Thoracic aorta endothelial cell (primary cell): ENCODE measurements around the gene TMEM115. TPM values are rescaled to one million over a fixed set of nuclear protein-coding genes. Genes with fewer than 3 reads are reported as not detected.

ENCODE experiments used
- total RNA-seq: library from RNA; depleted of rRNA; stranded (reverse); fragments of >200 nt; gene quantifications from 2 replicates; pipeline ENCODE4 v1.2.3, GENCODE V29; 2012

TMEM115 gene
- total RNA-seq, result 42.3 and 46.7 TPM in 2 replicates

GRCh38 chr3:50358911-50359759, at the start of gene TMEM115:
TSS of gene TMEM115 (minus strand) at chr3:50359521. CDS start at chr3:50359063, 458 bp downstream.

GRCh38 chr3:50350527-50351322, 8.6 kb downstream of the TMEM115 start, which contains the start of the genes CYB561D2 and NPRL2:
TSS of gene CYB561D2 (plus strand) at chr3:50350862. CDS start at chr3:50351434, 572 bp downstream.
TSS of gene NPRL2 (minus strand) at chr3:50350775. CDS start at chr3:50350652, 123 bp downstream.

GRCh38 chr3:50345586-50346234, 13.6 kb downstream of the TMEM115 start, which contains the start of gene ZMYND10:
TSS of gene ZMYND10 (minus strand) at chr3:50345732. CDS start at chr3:50345579, 153 bp downstream.

GRCh38 chr3:50340448-50341329, 18.6 kb downstream of the TMEM115 start, which contains the start of gene RASSF1:
TSS of gene RASSF1 (minus strand) at chr3:50340836. CDS start at chr3:50340805, 31 bp downstream.

GRCh38 chr3:50327943-50328691, 31.2 kb downstream of the TMEM115 start, which contains the start of gene TUSC2:
TSS of gene TUSC2 (minus strand) at chr3:50328223. CDS start at chr3:50328099, 124 bp downstream.

GRCh38 chr3:50322386-50323091, 36.8 kb downstream of the TMEM115 start, which contains the start of gene HYAL2:
TSS of gene HYAL2 (minus strand) at chr3:50322745. CDS start at chr3:50320489, 2,256 bp downstream.

Other genes with a start within 250 kb of the TMEM115 start
- gene SEMA3F, start 204.2 kb downstream of the TMEM115 start, total RNA-seq, result 75.3 and 134 TPM in 2 replicates
- not detected in 2 replicates for gene GNAT1, start 167.9 kb downstream of the TMEM115 start, total RNA-seq
- gene SLC38A3, start 154.2 kb downstream of the TMEM115 start, total RNA-seq, result 0.13 and 0.36 TPM in 2 replicates
- 492 and 561 TPM in 2 replicates for gene GNAI2, start 123.3 kb downstream of the TMEM115 start, total RNA-seq
- gene SEMA3B, start 90.4 kb downstream of the TMEM115 start, total RNA-seq, result 0.40 and 0.79 TPM in 2 replicates
- not detected in 2 replicates for gene LSMEM2, start 80.4 kb downstream of the TMEM115 start, total RNA-seq
- gene IFRD2, start 67.1 kb downstream of the TMEM115 start, total RNA-seq, result 114 and 131 TPM in 2 replicates
- 4.9 and 7.0 TPM in 2 replicates for gene HYAL3, start 60.1 kb downstream of the TMEM115 start, total RNA-seq
- 7.0 and 10.0 TPM in 2 replicates for gene NAA80, start 60.1 kb downstream of the TMEM115 start, total RNA-seq
- 3.7 and 5.0 TPM in 2 replicates for gene HYAL1, start 55.9 kb downstream of the TMEM115 start, total RNA-seq
- gene HYAL2, start 36.8 kb downstream of the TMEM115 start, total RNA-seq, result 271 and 320 TPM in 2 replicates
- 29.6 and 31.4 TPM in 2 replicates for gene TUSC2, start 31.3 kb downstream of the TMEM115 start, total RNA-seq
- gene RASSF1, start 18.7 kb downstream of the TMEM115 start, total RNA-seq, result 14.6 and 17.0 TPM in 2 replicates
- 0.07 and 0.13 TPM in 2 replicates for gene ZMYND10, start 13.8 kb downstream of the TMEM115 start, total RNA-seq
- gene NPRL2, start 8.7 kb downstream of the TMEM115 start, total RNA-seq, result 15.8 and 16.1 TPM in 2 replicates
- gene CYB561D2, start 8.7 kb downstream of the TMEM115 start, total RNA-seq, result 10.8 and 12.2 TPM in 2 replicates
- under 0.01 TPM in 2 replicates for gene CACNA2D2, start 144.1 kb upstream of the TMEM115 start, total RNA-seq
- 2.1 and 3.4 TPM in 2 replicates for gene C3orf18, start 208.2 kb upstream of the TMEM115 start, total RNA-seq
- 10.8 and 12.0 TPM in 2 replicates for gene HEMK1, start 210.0 kb upstream of the TMEM115 start, total RNA-seq